ENCODE measurements around the gene ABCC6.
A peak's percentile ranks its signal among the peaks of the same experiment; 100 is the strongest.
"Not testable (repeated sequence)": the region's sequence is repeated elsewhere in the genome, so short reads cannot be mapped to it uniquely, and the experiment has no call there.

The ABCC6 gene

GRCh38 chr16:16222850-16223661 is at the start of gene ABCC6:
ABCC6 (minus strand) TSS chr16:16223494; CDS start chr16:16223434, 60 bp downstream.
- H3K36me3 ChIP-seq (ENCODE audit: control insufficient read depth, insufficient read depth, low read length); H3K4me1 ChIP-seq (ENCODE audit: control insufficient read depth, insufficient read depth, low read length); H3K27me3 ChIP-seq (ENCODE audit: control insufficient read depth, insufficient read depth, low read length); H3K27ac ChIP-seq (ENCODE audit: low read depth, low read length); H3K9me3 ChIP-seq (ENCODE audit: control insufficient read depth, insufficient read depth, low read length); H3K9ac ChIP-seq (ENCODE audit: low read depth, low read length): not testable (repeated sequence)
- H3K4me3 ChIP-seq (ENCODE audit: low read depth, low read length) = peak within 1 kb of the TSS; percentile 39; the same call in 1 of the 2 replicates

- not testable (repeated sequence) for H3K27ac ChIP-seq (ENCODE audit: low read depth, low read length); H3K27me3 ChIP-seq (ENCODE audit: control insufficient read depth, insufficient read depth, low read length); H3K9ac ChIP-seq (ENCODE audit: low read depth, low read length); H3K4me1 ChIP-seq (ENCODE audit: control insufficient read depth, insufficient read depth, low read length); H3K4me3 ChIP-seq (ENCODE audit: low read depth, low read length); H3K36me3 ChIP-seq (ENCODE audit: control insufficient read depth, insufficient read depth, low read length); H3K9me3 ChIP-seq (ENCODE audit: control insufficient read depth, insufficient read depth, low read length)
Measured at GRCh38 chr16:16272573-16273221, 49.4 kb upstream of the ABCC6 start.

- H3K36me3 ChIP-seq (ENCODE audit: control insufficient read depth, insufficient read depth, low read length); H3K9ac ChIP-seq (ENCODE audit: low read depth, low read length); H3K9me3 ChIP-seq (ENCODE audit: control insufficient read depth, insufficient read depth, low read length); H3K27me3 ChIP-seq (ENCODE audit: control insufficient read depth, insufficient read depth, low read length); H3K27ac ChIP-seq (ENCODE audit: low read depth, low read length); H3K4me1 ChIP-seq (ENCODE audit: control insufficient read depth, insufficient read depth, low read length); H3K4me3 ChIP-seq (ENCODE audit: low read depth, low read length): not testable (repeated sequence)
Measured at GRCh38 chr16:16271658-16272057, 48.4 kb upstream of the ABCC6 start.

- not testable (repeated sequence) for H3K4me1 ChIP-seq (ENCODE audit: control insufficient read depth, insufficient read depth, low read length); H3K9me3 ChIP-seq (ENCODE audit: control insufficient read depth, insufficient read depth, low read length); H3K27ac ChIP-seq (ENCODE audit: low read depth, low read length); H3K36me3 ChIP-seq (ENCODE audit: control insufficient read depth, insufficient read depth, low read length); H3K4me3 ChIP-seq (ENCODE audit: low read depth, low read length); H3K9ac ChIP-seq (ENCODE audit: low read depth, low read length); H3K27me3 ChIP-seq (ENCODE audit: control insufficient read depth, insufficient read depth, low read length)
Measured at GRCh38 chr16:16268185-16268808, 45.0 kb upstream of the ABCC6 start.

- H3K27me3 ChIP-seq (ENCODE audit: control insufficient read depth, insufficient read depth, low read length); H3K9ac ChIP-seq (ENCODE audit: low read depth, low read length); H3K27ac ChIP-seq (ENCODE audit: low read depth, low read length); H3K9me3 ChIP-seq (ENCODE audit: control insufficient read depth, insufficient read depth, low read length); H3K36me3 ChIP-seq (ENCODE audit: control insufficient read depth, insufficient read depth, low read length); H3K4me1 ChIP-seq (ENCODE audit: control insufficient read depth, insufficient read depth, low read length); H3K4me3 ChIP-seq (ENCODE audit: low read depth, low read length): not testable (repeated sequence)
Measured at GRCh38 chr16:16267708-16268107, 44.4 kb upstream of the ABCC6 start.

GRCh38 chr16:16265044-16265443 is 41.8 kb upstream of the ABCC6 start:
- not testable (repeated sequence) for H3K27ac ChIP-seq (ENCODE audit: low read depth, low read length); H3K27me3 ChIP-seq (ENCODE audit: control insufficient read depth, insufficient read depth, low read length); H3K4me1 ChIP-seq (ENCODE audit: control insufficient read depth, insufficient read depth, low read length); H3K9me3 ChIP-seq (ENCODE audit: control insufficient read depth, insufficient read depth, low read length); H3K36me3 ChIP-seq (ENCODE audit: control insufficient read depth, insufficient read depth, low read length); H3K4me3 ChIP-seq (ENCODE audit: low read depth, low read length); H3K9ac ChIP-seq (ENCODE audit: low read depth, low read length)

- H3K36me3 ChIP-seq (ENCODE audit: control insufficient read depth, insufficient read depth, low read length); H3K27me3 ChIP-seq (ENCODE audit: control insufficient read depth, insufficient read depth, low read length); H3K4me3 ChIP-seq (ENCODE audit: low read depth, low read length); H3K9me3 ChIP-seq (ENCODE audit: control insufficient read depth, insufficient read depth, low read length); H3K9ac ChIP-seq (ENCODE audit: low read depth, low read length); H3K27ac ChIP-seq (ENCODE audit: low read depth, low read length); H3K4me1 ChIP-seq (ENCODE audit: control insufficient read depth, insufficient read depth, low read length): not testable (repeated sequence)
Measured at GRCh38 chr16:16263947-16264346, 40.7 kb upstream of the ABCC6 start.

GRCh38 chr16:16262954-16263555 is 39.8 kb upstream of the ABCC6 start:
- not testable (repeated sequence) for H3K4me3 ChIP-seq (ENCODE audit: low read depth, low read length); H3K9ac ChIP-seq (ENCODE audit: low read depth, low read length); H3K9me3 ChIP-seq (ENCODE audit: control insufficient read depth, insufficient read depth, low read length); H3K36me3 ChIP-seq (ENCODE audit: control insufficient read depth, insufficient read depth, low read length); H3K27me3 ChIP-seq (ENCODE audit: control insufficient read depth, insufficient read depth, low read length); H3K4me1 ChIP-seq (ENCODE audit: control insufficient read depth, insufficient read depth, low read length); H3K27ac ChIP-seq (ENCODE audit: low read depth, low read length)

- H3K9ac ChIP-seq (ENCODE audit: low read depth, low read length); H3K4me3 ChIP-seq (ENCODE audit: low read depth, low read length); H3K27ac ChIP-seq (ENCODE audit: low read depth, low read length); H3K36me3 ChIP-seq (ENCODE audit: control insufficient read depth, insufficient read depth, low read length); H3K9me3 ChIP-seq (ENCODE audit: control insufficient read depth, insufficient read depth, low read length); H3K27me3 ChIP-seq (ENCODE audit: control insufficient read depth, insufficient read depth, low read length); H3K4me1 ChIP-seq (ENCODE audit: control insufficient read depth, insufficient read depth, low read length): not testable (repeated sequence)
Measured at GRCh38 chr16:16259971-16260370, 36.7 kb upstream of the ABCC6 start.

- not testable (repeated sequence) for H3K27me3 ChIP-seq (ENCODE audit: control insufficient read depth, insufficient read depth, low read length); H3K36me3 ChIP-seq (ENCODE audit: control insufficient read depth, insufficient read depth, low read length); H3K27ac ChIP-seq (ENCODE audit: low read depth, low read length); H3K9ac ChIP-seq (ENCODE audit: low read depth, low read length); H3K4me1 ChIP-seq (ENCODE audit: control insufficient read depth, insufficient read depth, low read length); H3K9me3 ChIP-seq (ENCODE audit: control insufficient read depth, insufficient read depth, low read length); H3K4me3 ChIP-seq (ENCODE audit: low read depth, low read length)
Measured at GRCh38 chr16:16258822-16259221, 35.5 kb upstream of the ABCC6 start.

GRCh38 chr16:16257301-16257923 is 34.1 kb upstream of the ABCC6 start:
- not testable (repeated sequence) for H3K4me1 ChIP-seq (ENCODE audit: control insufficient read depth, insufficient read depth, low read length); H3K27me3 ChIP-seq (ENCODE audit: control insufficient read depth, insufficient read depth, low read length); H3K9ac ChIP-seq (ENCODE audit: low read depth, low read length); H3K27ac ChIP-seq (ENCODE audit: low read depth, low read length); H3K36me3 ChIP-seq (ENCODE audit: control insufficient read depth, insufficient read depth, low read length); H3K4me3 ChIP-seq (ENCODE audit: low read depth, low read length); H3K9me3 ChIP-seq (ENCODE audit: control insufficient read depth, insufficient read depth, low read length)
